ENCODE measurements around the gene CLTCL1.

DNA sequence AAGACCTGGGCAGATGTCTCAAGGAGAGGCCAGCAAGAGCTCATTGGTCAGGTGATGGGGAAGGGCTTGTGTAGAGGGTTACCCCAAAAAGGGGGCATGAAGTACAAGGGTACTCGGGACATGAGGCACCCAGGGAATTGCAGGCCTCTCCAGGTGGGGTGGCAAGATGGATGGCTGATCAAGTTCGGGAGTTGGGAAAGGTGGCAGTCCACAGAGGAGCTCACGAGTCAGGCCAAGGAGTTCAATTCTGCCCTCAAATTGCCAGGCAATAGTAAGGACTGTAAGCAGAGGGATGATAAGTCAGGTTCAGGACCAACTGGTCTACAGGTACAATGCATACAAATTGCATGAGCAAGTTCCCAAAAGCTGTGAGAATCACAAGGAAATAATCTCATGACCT, 70.7 kb downstream of the CLTCL1 start:
- TF ChIP-seq, protein P1, sequence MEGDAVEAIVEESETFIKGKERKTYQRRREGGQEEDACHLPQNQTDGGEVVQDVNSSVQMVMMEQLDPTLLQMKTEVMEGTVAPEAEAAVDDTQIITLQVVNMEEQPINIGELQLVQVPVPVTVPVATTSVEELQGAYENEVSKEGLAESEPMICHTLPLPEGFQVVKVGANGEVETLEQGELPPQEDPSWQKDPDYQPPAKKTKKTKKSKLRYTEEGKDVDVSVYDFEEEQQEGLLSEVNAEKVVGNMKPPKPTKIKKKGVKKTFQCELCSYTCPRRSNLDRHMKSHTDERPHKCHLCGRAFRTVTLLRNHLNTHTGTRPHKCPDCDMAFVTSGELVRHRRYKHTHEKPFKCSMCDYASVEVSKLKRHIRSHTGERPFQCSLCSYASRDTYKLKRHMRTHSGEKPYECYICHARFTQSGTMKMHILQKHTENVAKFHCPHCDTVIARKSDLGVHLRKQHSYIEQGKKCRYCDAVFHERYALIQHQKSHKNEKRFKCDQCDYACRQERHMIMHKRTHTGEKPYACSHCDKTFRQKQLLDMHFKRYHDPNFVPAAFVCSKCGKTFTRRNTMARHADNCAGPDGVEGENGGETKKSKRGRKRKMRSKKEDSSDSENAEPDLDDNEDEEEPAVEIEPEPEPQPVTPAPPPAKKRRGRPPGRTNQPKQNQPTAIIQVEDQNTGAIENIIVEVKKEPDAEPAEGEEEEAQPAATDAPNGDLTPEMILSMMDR (IDR thresholded peaks at IDR 0.05 in 2 of 3, conservative IDR thresholded peaks at IDR 0.05 in 1 of 3; ENCODE audit: borderline replicate concordance in 1 of 3, insufficient read depth in 1 of 3, low read depth in 2 of 3, low read length in 2 of 3), result no peak
- TF ChIP-seq SP1 (IDR thresholded peaks at IDR 0.05; ENCODE audit: low read depth), result no peak
- TF ChIP-seq POLR2A (IDR thresholded peaks at IDR 0.05; ENCODE audit: borderline replicate concordance, extremely low read depth, insufficient read depth, insufficient read length), result no peak
- TF ChIP-seq ZNF274 (IDR thresholded peaks at IDR 0.05; ENCODE audit: low read depth, low read length), result no peak
- TF ChIP-seq, protein P2, sequence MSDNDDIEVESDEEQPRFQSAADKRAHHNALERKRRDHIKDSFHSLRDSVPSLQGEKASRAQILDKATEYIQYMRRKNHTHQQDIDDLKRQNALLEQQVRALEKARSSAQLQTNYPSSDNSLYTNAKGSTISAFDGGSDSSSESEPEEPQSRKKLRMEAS (IDR thresholded peaks at IDR 0.05), result no peak
- TF ChIP-seq ZFX (IDR thresholded peaks at IDR 0.05), result no peak
- TF ChIP-seq, protein P3, sequence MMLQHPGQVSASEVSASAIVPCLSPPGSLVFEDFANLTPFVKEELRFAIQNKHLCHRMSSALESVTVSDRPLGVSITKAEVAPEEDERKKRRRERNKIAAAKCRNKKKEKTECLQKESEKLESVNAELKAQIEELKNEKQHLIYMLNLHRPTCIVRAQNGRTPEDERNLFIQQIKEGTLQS (IDR thresholded peaks at IDR 0.05), result no peak
- TF ChIP-seq, protein P4, sequence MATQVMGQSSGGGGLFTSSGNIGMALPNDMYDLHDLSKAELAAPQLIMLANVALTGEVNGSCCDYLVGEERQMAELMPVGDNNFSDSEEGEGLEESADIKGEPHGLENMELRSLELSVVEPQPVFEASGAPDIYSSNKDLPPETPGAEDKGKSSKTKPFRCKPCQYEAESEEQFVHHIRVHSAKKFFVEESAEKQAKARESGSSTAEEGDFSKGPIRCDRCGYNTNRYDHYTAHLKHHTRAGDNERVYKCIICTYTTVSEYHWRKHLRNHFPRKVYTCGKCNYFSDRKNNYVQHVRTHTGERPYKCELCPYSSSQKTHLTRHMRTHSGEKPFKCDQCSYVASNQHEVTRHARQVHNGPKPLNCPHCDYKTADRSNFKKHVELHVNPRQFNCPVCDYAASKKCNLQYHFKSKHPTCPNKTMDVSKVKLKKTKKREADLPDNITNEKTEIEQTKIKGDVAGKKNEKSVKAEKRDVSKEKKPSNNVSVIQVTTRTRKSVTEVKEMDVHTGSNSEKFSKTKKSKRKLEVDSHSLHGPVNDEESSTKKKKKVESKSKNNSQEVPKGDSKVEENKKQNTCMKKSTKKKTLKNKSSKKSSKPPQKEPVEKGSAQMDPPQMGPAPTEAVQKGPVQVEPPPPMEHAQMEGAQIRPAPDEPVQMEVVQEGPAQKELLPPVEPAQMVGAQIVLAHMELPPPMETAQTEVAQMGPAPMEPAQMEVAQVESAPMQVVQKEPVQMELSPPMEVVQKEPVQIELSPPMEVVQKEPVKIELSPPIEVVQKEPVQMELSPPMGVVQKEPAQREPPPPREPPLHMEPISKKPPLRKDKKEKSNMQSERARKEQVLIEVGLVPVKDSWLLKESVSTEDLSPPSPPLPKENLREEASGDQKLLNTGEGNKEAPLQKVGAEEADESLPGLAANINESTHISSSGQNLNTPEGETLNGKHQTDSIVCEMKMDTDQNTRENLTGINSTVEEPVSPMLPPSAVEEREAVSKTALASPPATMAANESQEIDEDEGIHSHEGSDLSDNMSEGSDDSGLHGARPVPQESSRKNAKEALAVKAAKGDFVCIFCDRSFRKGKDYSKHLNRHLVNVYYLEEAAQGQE (IDR thresholded peaks at IDR 0.05; ENCODE audit: low read depth), result no peak
- no peak for TF ChIP-seq POLR2AphosphoS5 (IDR thresholded peaks at IDR 0.05; ENCODE audit: low read depth, low read length)
- no peak for TF ChIP-seq EZH2 (IDR thresholded peaks at IDR 0.05)
- no peak for TF ChIP-seq YY1 (IDR thresholded peaks at IDR 0.05; ENCODE audit: extremely low read depth, insufficient replicate concordance, low read depth, low read length)
- TF ChIP-seq, protein P5, sequence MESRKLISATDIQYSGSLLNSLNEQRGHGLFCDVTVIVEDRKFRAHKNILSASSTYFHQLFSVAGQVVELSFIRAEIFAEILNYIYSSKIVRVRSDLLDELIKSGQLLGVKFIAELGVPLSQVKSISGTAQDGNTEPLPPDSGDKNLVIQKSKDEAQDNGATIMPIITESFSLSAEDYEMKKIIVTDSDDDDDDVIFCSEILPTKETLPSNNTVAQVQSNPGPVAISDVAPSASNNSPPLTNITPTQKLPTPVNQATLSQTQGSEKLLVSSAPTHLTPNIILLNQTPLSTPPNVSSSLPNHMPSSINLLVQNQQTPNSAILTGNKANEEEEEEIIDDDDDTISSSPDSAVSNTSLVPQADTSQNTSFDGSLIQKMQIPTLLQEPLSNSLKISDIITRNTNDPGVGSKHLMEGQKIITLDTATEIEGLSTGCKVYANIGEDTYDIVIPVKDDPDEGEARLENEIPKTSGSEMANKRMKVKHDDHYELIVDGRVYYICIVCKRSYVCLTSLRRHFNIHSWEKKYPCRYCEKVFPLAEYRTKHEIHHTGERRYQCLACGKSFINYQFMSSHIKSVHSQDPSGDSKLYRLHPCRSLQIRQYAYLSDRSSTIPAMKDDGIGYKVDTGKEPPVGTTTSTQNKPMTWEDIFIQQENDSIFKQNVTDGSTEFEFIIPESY (IDR thresholded peaks at IDR 0.05; ENCODE audit: extremely low read depth, insufficient replicate concordance, low read length), result no peak
